Hepatocyte (in vitro differentiated cells): ENCODE data around the gene ITGAE.

ENCODE experiments used
- EZH2 ChIP-seq: fragments of 200-600 bp; sonication (generic); IDR thresholded peaks from 2 replicates; pipeline ENCODE4 v1.6.1; 2016; ENCODE audit warnings: antibody characterized with exemption, mild to moderate bottlenecking, borderline replicate concordance
- EZH2phosphoT487 ChIP-seq: fragments of 200-600 bp; sonication (generic); IDR thresholded peaks from one replicate; pipeline ENCODE4 v1.6.1; 2018; ENCODE audit warnings: antibody characterized with exemption, mild to moderate bottlenecking, low read depth, moderate library complexity; ENCODE audit not compliant: unreplicated experiment, severe bottlenecking
- TF ChIP-seq, protein P1 (sequence below): fragments of 200-600 bp; sonication (generic); IDR thresholded peaks from 2 replicates; pipeline ENCODE4 v1.5.1; 2016; ENCODE audit warnings: antibody characterized with exemption, mild to moderate bottlenecking; ENCODE audit not compliant: poor library complexity

DNA sequence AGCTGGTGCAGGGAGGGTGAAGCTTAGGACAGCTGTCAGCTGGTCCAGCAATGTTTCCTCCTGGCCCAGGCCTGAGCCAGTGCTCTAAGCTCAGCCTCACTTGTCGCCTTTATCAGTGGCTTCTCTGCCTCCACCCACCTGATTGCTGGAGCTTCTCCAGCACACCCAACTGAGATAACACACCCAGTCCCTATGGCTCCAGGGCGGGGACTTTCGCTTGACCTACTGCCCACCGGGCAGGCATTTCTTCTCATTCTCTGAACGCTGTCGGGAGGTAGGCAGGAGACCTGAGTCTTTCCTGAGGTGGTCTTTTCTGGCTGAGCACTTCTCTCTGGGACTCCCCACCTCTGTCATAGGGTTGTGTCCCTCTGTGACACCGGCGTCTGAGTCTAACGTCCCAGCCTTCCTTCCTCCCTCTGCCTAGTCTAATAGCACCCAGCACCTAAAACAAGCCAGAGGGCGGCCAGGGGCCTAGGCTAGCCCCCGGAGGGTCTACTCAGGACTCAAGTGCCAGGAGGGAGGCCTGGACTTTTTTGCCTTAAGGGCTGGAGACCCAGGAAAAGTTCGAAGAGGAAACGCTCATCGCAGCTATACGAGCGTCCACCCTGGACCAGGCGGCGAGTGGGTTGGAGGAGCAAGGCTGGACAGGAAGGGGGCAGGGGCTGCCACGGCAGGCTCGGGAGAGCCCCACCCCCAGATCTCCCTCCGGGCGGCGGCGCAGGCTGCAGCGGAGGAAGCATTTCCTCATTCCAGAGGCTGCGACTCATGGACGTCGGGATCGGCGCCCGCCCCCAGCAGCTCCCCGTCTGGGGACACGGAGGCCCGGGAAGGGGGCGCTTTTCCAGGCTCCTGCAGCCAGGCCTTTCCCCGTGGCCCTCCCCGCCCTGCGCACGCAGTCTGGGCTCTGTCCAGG, 133.4 kb downstream of the ITGAE start:
- TF ChIP-seq, protein P1, sequence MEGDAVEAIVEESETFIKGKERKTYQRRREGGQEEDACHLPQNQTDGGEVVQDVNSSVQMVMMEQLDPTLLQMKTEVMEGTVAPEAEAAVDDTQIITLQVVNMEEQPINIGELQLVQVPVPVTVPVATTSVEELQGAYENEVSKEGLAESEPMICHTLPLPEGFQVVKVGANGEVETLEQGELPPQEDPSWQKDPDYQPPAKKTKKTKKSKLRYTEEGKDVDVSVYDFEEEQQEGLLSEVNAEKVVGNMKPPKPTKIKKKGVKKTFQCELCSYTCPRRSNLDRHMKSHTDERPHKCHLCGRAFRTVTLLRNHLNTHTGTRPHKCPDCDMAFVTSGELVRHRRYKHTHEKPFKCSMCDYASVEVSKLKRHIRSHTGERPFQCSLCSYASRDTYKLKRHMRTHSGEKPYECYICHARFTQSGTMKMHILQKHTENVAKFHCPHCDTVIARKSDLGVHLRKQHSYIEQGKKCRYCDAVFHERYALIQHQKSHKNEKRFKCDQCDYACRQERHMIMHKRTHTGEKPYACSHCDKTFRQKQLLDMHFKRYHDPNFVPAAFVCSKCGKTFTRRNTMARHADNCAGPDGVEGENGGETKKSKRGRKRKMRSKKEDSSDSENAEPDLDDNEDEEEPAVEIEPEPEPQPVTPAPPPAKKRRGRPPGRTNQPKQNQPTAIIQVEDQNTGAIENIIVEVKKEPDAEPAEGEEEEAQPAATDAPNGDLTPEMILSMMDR, result no peak
- TF ChIP-seq EZH2 (no peak), EZH2phosphoT487 (no peak)
